ENCODE data around the gene PPP1R9A.

Gene PPP1R9A

GRCh38 chr7:95312561-95312960 is 405.2 kb downstream of the PPP1R9A start:
- Mint-ChIP-seq H3K27me3 (peaks cover 14% of the 10 kb centered on the region), H3K27ac (no peak overlapping the region), H3K4me1 (ENCODE audit: low read depth) (no peaks in the 10 kb centered on the region)

DNA sequence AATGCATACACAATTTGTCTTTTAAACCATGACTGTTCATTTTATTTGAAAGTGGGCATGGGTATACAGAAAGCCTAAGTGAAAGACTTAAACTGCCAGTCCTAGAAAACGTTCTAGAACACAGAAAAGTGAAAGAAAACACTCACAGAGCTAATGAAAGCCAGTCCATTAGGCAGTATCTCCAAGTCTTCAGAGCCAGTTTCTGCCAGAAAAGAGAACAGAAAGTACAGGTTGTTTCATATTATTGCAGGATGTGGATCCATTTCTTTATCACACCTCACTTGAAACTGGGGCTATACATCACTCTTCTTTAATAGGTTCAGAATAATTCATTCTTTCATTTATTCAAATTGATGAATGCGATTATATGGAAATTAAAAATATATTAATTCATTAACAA is 409.2 kb downstream of the PPP1R9A start:
- no peak for DNase-seq
- Mint-ChIP-seq H3K27ac (no peak overlapping the region), H3K4me1 (ENCODE audit: low read depth) (no peaks in the 10 kb centered on the region), H3K9me3 (no peaks in the 10 kb centered on the region), H3K36me3 (ENCODE audit: low read depth) (no peaks in the 10 kb centered on the region), H3K27me3 (peaks cover 11% of the 10 kb centered on the region), H3K4me3 (no peak overlapping the region)

More at GRCh38 chr7:95312561-95312960, 405.2 kb downstream of the PPP1R9A start:
- Mint-ChIP-seq H3K9me3 (no peaks in the 10 kb centered on the region), H3K4me3 (no peak overlapping the region), H3K36me3 (ENCODE audit: low read depth) (no peaks in the 10 kb centered on the region)
- no peak for DNase-seq

- no peaks in the 10 kb centered on the region for H3K9me3 Mint-ChIP-seq
- no peaks in the 10 kb centered on the region for H3K36me3 Mint-ChIP-seq (ENCODE audit: low read depth)
- no peaks in the 10 kb centered on the region for H3K4me1 Mint-ChIP-seq (ENCODE audit: low read depth)
- H3K4me3 Mint-ChIP-seq: no peak overlapping the region
- H3K27ac Mint-ChIP-seq: no peak overlapping the region
- no peak for DNase-seq
- peaks cover 8% of the 10 kb centered on the region for H3K27me3 Mint-ChIP-seq
Measured at GRCh38 chr7:95317546-95317945, 410.2 kb downstream of the PPP1R9A start.

DNA sequence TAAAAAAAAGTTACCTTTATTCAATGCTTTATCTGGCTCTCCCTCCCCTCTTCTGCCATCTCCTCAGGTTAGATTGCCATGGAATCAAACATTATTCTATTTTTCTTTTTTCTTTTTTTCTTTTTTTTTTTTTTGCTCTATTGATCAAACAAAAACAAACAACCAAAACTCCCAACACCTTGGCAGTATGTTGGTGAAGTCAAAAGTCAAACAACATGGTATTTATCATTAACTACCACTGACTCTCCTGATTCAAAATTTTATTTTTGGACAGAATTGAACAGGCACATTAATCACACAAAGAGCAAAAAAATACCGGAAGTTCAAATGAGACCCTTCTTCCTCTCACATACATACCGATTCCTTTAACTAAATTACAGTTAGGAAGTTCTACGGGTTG is 410.6 kb downstream of the PPP1R9A start:
- Mint-ChIP-seq H3K27me3 (peaks cover 5% of the 10 kb centered on the region), H3K27ac (no peak overlapping the region), H3K4me1 (ENCODE audit: low read depth) (no peaks in the 10 kb centered on the region), H3K36me3 (ENCODE audit: low read depth) (no peaks in the 10 kb centered on the region), H3K9me3 (no peaks in the 10 kb centered on the region), H3K4me3 (no peak overlapping the region)
- no peak for DNase-seq

DNA sequence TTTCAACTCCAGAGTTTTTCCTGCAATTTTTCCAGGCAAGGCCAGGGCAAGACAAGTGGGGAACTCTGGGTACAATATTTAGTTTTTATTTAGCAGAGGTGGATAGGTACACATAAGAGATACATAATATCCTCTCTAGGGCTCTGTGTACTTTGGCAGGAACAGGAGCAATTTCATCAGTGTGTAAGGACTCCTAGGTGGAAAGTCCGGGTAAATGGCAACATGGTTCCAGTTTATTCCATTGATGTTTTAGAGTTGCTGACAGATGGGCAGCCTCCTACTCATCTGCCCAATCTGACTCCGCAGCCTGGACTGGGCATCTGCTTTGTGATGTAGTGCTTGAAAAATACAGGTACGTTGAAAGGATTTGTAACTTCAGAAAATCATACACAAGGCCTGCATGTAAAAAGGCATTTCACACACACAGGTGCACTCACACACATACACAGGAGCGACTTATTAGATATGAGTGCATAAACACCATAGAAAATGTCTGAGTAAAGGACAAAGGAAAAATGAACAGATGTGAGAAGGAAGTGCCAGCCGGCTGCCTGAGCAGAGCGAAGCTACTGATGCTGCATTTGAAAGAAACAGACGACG is 411.2 kb downstream of the PPP1R9A start:
- Mint-ChIP-seq H3K9me3 (no peaks in the 10 kb centered on the region), H3K4me3 (no peak overlapping the region), H3K27me3 (peaks cover 3% of the 10 kb centered on the region), H3K4me1 (ENCODE audit: low read depth) (no peaks in the 10 kb centered on the region), H3K27ac (no peak overlapping the region), H3K36me3 (ENCODE audit: low read depth) (no peaks in the 10 kb centered on the region)
- no peak for DNase-seq

DNA sequence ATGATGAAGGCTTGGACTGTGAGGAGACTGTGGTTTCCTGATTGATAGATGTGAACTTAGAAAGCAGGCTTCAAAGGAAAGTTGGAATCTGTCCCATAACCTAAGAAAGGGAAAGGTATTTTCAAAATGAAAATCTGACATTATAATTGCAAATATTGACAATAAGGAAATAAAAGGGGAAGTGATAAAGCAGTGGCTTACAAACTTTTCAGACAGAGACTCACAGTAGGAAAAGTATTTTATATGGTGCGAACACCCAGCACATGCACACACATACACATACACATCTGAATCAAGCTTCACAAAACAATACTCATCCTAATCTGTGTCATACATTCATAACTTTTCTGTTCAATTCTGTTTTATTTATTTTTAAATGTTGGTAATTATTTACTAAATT is 412.2 kb downstream of the PPP1R9A start:
- Mint-ChIP-seq H3K4me1 (ENCODE audit: low read depth) (no peaks in the 10 kb centered on the region), H3K4me3 (no peak overlapping the region), H3K27ac (no peak overlapping the region), H3K27me3 (peaks cover under 1% of the 10 kb centered on the region), H3K36me3 (ENCODE audit: low read depth) (no peaks in the 10 kb centered on the region), H3K9me3 (no peaks in the 10 kb centered on the region)
- no peak for DNase-seq

DNA sequence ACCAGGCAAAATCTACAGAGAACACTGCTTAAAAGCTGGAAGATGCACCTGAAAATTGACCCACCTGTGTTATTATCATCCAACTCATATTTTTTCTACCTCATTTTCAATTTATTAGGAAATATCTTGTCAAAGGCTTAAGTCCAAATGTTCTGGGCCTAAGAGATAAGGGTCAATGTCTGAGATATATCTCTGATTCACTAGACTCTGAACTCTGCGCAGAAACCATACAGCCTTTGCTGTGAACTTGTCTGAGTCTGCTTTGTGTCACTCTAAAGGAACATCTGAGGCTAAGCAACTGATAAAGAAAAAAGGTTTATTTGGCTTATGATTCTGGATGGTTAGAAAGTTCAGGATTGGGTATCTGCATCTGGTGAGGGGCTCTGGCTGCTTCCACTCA is 413.3 kb downstream of the PPP1R9A start:
- peaks cover 2% of the 10 kb centered on the region for H3K4me1 Mint-ChIP-seq (ENCODE audit: low read depth)
- H3K36me3 Mint-ChIP-seq (ENCODE audit: low read depth): no peaks in the 10 kb centered on the region
- no peak for DNase-seq
- H3K4me3 Mint-ChIP-seq: no peak overlapping the region
- peaks cover 11% of the 10 kb centered on the region for H3K27me3 Mint-ChIP-seq
- no peaks in the 10 kb centered on the region for H3K9me3 Mint-ChIP-seq
- no peak overlapping the region for H3K27ac Mint-ChIP-seq

DNA sequence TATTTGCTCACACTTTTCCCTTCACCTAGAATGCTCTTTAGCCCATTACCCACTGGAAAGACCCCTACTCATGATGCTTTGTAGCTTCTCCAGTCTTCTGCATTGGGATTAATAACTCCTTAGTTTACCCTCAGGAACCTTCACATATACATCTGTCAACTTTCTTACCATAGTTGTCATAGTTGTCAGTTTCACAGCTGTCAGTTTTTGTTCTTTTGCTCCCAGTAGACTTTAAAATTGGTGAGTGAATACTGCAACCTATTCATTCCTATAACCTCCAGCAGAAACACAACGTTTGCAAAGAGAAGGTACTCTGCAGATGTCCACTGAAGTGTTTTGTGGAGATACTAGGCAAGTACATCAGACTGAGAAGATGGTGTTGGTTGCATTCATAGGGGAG is 414.3 kb downstream of the PPP1R9A start:
- Mint-ChIP-seq H3K36me3 (ENCODE audit: low read depth) (no peaks in the 10 kb centered on the region), H3K9me3 (no peaks in the 10 kb centered on the region), H3K27ac (no peak overlapping the region), H3K4me1 (ENCODE audit: low read depth) (peaks cover 2% of the 10 kb centered on the region), H3K27me3 (peaks cover 13% of the 10 kb centered on the region), H3K4me3 (no peak overlapping the region)
- no peak for DNase-seq

GRCh38 chr7:95322396-95322795 is 415.0 kb downstream of the PPP1R9A start:
- H3K9me3 Mint-ChIP-seq: no peaks in the 10 kb centered on the region
- no peak overlapping the region for H3K27ac Mint-ChIP-seq
- no peak overlapping the region for H3K4me3 Mint-ChIP-seq

DNA sequence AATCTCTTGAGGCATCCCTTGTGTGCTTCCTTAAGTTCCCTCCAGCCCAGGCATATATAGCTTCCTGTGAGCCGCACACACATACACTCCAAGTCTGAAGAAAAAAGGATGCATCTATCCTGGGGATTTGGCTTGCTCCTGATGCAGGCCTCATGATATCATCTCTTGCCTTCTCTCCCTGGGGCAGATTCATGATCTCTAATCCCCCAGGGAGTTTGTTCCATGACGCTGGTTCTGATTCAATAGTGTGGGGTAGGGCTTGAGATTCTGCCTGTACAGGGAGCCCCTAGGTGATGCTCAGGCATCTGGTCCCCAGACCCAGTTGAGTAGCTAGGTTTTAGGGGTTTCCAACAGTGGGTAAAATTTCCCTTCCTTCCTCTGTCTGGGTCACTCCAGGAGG is 415.5 kb downstream of the PPP1R9A start:
- Mint-ChIP-seq H3K9me3 (no peaks in the 10 kb centered on the region), H3K36me3 (ENCODE audit: low read depth) (no peaks in the 10 kb centered on the region), H3K4me3 (no peak overlapping the region), H3K4me1 (ENCODE audit: low read depth) (peaks cover 2% of the 10 kb centered on the region), H3K27me3 (peaks cover 13% of the 10 kb centered on the region), H3K27ac (no peak overlapping the region)
- DNase-seq: no peak

More at GRCh38 chr7:95322396-95322795, 415.0 kb downstream of the PPP1R9A start:
- DNase-seq: no peak
- no peaks in the 10 kb centered on the region for H3K36me3 Mint-ChIP-seq (ENCODE audit: low read depth)
- H3K4me1 Mint-ChIP-seq (ENCODE audit: low read depth): peaks cover 2% of the 10 kb centered on the region
- H3K27me3 Mint-ChIP-seq: peaks cover 13% of the 10 kb centered on the region

DNA sequence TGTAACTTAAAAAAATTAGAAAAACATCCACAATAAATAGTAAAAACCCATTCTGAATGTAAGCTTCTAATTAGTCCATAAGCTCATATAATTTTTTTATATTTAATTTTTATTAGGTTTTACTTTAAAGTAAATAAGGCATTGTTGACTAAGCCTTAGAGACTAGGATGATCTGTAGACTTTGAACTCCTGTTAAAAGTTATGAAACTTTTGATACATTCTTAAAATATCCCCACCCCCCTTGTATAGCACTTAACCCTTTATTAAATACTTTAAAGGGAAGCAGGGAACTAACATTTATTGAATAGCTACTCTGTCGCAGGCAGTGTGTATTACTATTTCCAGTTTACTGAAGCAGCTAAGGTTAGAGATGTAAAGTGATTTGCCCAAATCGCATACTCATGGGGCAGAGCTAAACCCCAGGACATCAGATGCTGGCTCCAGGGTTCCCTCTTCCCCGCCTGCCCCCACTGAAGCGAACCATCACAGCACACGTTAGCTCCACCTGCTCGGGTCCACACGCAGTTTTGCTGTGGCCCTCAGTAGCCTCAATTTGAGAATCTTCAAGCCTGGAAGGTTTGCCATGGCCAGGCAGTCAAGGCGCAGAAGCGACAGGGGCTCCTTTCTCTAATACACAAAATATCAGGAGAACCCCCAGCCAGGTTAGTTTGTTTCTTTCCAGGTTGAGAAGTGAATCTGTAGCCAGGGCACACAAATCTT is 416.2 kb downstream of the PPP1R9A start:
- Mint-ChIP-seq H3K36me3 (ENCODE audit: low read depth) (no peaks in the 10 kb centered on the region), H3K4me3 (no peak overlapping the region), H3K9me3 (no peaks in the 10 kb centered on the region), H3K4me1 (ENCODE audit: low read depth) (peaks cover 2% of the 10 kb centered on the region), H3K27me3 (peaks cover 13% of the 10 kb centered on the region), H3K27ac (no peak overlapping the region)
- DNase-seq: no peak

DNA sequence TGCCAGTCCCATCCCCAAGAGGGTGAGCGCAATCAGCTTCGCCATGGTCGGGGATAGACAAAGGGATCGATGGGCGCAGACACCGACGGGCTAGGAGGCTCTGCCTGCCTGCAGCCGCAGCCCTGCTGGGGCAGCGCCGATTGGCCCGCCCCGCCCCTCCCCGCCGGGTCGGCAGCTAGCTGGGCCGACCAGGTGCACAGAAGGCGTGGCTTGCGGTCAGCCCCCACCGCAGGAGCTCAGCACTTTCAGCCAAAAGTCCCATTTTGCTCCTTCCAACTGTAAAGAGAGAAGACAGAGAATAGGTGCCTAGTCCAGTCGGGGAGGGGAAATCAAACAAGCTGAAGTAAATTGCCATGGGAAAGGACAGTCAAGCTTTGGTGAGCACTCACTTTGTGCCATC is 417.0 kb downstream of the PPP1R9A start, which contains the start of gene PON1:
TSS of gene PON1 (minus strand) at position 102 of the 400 bp plus-strand sequence. CDS start at position 45, 57 bp downstream.
- H3K4me1 Mint-ChIP-seq (ENCODE audit: low read depth): peaks cover 5% of the 10 kb centered on the region
- no peaks in the 10 kb centered on the region for H3K36me3 Mint-ChIP-seq (ENCODE audit: low read depth)
- DNase-seq: no peak
- no peaks in the 10 kb centered on the region for H3K9me3 Mint-ChIP-seq
- H3K4me3 Mint-ChIP-seq: no peak within 1 kb of the TSS
- peaks cover 13% of the 10 kb centered on the region for H3K27me3 Mint-ChIP-seq
- H3K27ac Mint-ChIP-seq: no peak within 1 kb of the TSS

DNA sequence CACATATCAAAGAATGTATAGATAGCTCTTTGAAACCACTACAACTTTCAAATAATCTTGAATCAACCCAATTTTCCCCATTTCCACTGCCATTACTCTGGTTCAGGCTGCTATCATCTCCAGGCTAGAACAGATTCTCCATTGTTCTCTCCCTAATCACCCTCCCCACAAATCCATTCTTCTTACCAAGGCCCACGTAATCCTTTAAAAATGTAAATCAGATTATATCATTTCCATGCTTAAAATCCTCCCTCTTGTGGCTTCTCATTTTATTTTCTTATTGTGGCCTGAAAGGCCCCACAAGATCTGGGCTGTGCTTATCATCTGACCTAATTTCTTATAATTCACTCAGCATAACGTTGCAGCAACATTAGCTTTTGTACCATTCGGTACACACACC is 420.0 kb downstream of the PPP1R9A start:
- DNase-seq: no peak
- peaks cover 13% of the 10 kb centered on the region for H3K27me3 Mint-ChIP-seq
- no peaks in the 10 kb centered on the region for H3K9me3 Mint-ChIP-seq
- H3K4me1 Mint-ChIP-seq (ENCODE audit: low read depth): peaks cover 19% of the 10 kb centered on the region
- no peak overlapping the region for H3K27ac Mint-ChIP-seq
- no peak overlapping the region for H3K4me3 Mint-ChIP-seq
- no peaks in the 10 kb centered on the region for H3K36me3 Mint-ChIP-seq (ENCODE audit: low read depth)

DNA sequence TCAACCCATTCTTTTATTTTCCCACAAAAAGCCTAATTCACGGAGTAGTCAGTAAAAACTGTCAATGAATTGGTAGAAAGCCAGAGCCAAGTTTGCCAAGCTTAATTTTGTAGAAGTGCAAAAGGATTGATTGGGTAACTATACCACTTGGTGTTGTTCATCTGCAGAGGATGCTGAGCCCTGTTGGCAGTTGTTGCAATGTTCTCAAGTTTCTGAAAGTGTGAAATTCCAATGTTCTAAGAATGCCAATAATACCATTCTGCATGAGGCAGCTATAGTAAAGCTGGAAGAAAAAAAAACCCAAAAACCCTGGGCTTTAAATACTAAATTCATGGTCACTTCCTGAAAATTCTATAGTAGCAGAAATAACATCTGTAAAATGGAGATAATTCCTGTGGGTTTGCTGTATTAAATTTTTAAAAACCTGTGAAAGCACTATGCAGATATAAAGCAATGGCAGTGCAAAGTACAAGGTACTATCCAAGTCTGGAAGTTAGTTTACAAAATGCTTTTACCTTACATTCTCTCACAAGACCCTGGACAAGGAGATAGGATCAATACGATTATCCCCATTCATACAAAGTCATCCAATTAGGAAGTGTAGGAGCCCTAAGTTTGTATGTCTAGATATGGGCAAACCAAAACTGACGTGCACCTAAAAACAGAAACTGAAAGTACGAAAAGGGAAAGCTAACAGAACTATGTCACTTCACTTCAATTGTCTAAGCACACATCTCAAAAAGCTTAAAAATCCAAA is 423.0 kb downstream of the PPP1R9A start:
- Mint-ChIP-seq H3K36me3 (ENCODE audit: low read depth) (no peaks in the 10 kb centered on the region), H3K27ac (peak overlapping the region; percentile 24), H3K4me3 (peak overlapping the region; percentile 44), H3K9me3 (no peaks in the 10 kb centered on the region), H3K4me1 (ENCODE audit: low read depth) (peaks cover 19% of the 10 kb centered on the region), H3K27me3 (peaks cover 5% of the 10 kb centered on the region)
- DNase-seq: no peak

GRCh38 chr7:95330961-95331337 is 423.6 kb downstream of the PPP1R9A start:
- no peak for DNase-seq
- peaks cover 21% of the 10 kb centered on the region for H3K4me1 Mint-ChIP-seq (ENCODE audit: low read depth)
- no peaks in the 10 kb centered on the region for H3K9me3 Mint-ChIP-seq
- no peaks in the 10 kb centered on the region for H3K36me3 Mint-ChIP-seq (ENCODE audit: low read depth)
- peak overlapping the region; percentile 44 for H3K4me3 Mint-ChIP-seq
- H3K27ac Mint-ChIP-seq: peak overlapping the region; percentile 24
- H3K27me3 Mint-ChIP-seq: no peaks in the 10 kb centered on the region

Measured in activated T-cell treated with anti-CD3 and anti-CD28 coated beads, Interleukin-2, amount 50 U/mL, for 24 hours (primary cell).